Stimulated activated CD4-positive, alpha-beta T cell treated with anti-CD3 and anti-CD28 coated beads, Interleukin-4, amount 100 ng/mL, for 24 hours (primary cell): ENCODE results near the gene RNF144B.
"Not testable (repeated sequence)": the region's sequence is repeated elsewhere in the genome, so short reads cannot be mapped to it uniquely, and the experiment has no call there.

ENCODE experiments used
- DNase-seq: peaks from one replicate; pipeline ENCODE4 v3.0.0-alpha.2; 2020

The RNF144B gene

GRCh38 chr6:18387061-18387721 is at the start of gene RNF144B:
Gene RNF144B (plus strand): TSS chr6:18387350. CDS start chr6:18399535, 12,185 bp downstream.
- peak; percentile 65 for DNase-seq

GRCh38 chr6:18339599-18339998 is 47.6 kb upstream of the RNF144B start:
- DNase-seq, result no peak

GRCh38 chr6:18340781-18341551 is 46.2 kb upstream of the RNF144B start:
- DNase-seq, result no peak

GRCh38 chr6:18342223-18342622 is 44.9 kb upstream of the RNF144B start:
- no peak for DNase-seq

GRCh38 chr6:18343741-18344140 is 43.4 kb upstream of the RNF144B start:
- no peak for DNase-seq

GRCh38 chr6:18347021-18347577 is 40.1 kb upstream of the RNF144B start:
- no peak for DNase-seq

GRCh38 chr6:18347866-18348265 is 39.3 kb upstream of the RNF144B start:
- DNase-seq, result no peak

- no peak for DNase-seq
Measured at GRCh38 chr6:18349386-18349785, 37.8 kb upstream of the RNF144B start.

- no peak for DNase-seq
Measured at GRCh38 chr6:18350271-18350670, 36.9 kb upstream of the RNF144B start.

- no peak for DNase-seq
Measured at GRCh38 chr6:18350712-18351111, 36.4 kb upstream of the RNF144B start.

GRCh38 chr6:18352001-18352400 is 35.1 kb upstream of the RNF144B start:
- DNase-seq, result no peak

GRCh38 chr6:18352842-18353241 is 34.3 kb upstream of the RNF144B start:
- DNase-seq, result no peak

- no peak for DNase-seq
Measured at GRCh38 chr6:18353251-18353650, 33.9 kb upstream of the RNF144B start.

- DNase-seq, result not testable (repeated sequence)
Measured at GRCh38 chr6:18357546-18357945, 29.6 kb upstream of the RNF144B start.

GRCh38 chr6:18359237-18359885 is 27.8 kb upstream of the RNF144B start:
- no peak for DNase-seq

GRCh38 chr6:18360188-18360587 is 27.0 kb upstream of the RNF144B start:
- no peak for DNase-seq

- DNase-seq, result no peak
Measured at GRCh38 chr6:18362058-18362561, 25.0 kb upstream of the RNF144B start.

GRCh38 chr6:18363746-18364145 is 23.4 kb upstream of the RNF144B start:
- DNase-seq, result no peak

- DNase-seq, result not testable (repeated sequence)
Measured at GRCh38 chr6:18364561-18364960, 22.6 kb upstream of the RNF144B start.

GRCh38 chr6:18367371-18367770 is 19.8 kb upstream of the RNF144B start:
- no peak for DNase-seq

GRCh38 chr6:18368277-18369105 is 18.7 kb upstream of the RNF144B start:
- DNase-seq, result no peak

- no peak for DNase-seq
Measured at GRCh38 chr6:18371010-18371409, 16.1 kb upstream of the RNF144B start.
